H1 (cell line): Measurements from ENCODE around the gene GINS3. TPM values are rescaled to one million over a fixed set of nuclear protein-coding genes. Genes with fewer than 3 reads are reported as not detected.

Experiments used
- CTCF ChIA-PET: fragments of 300-600 bp; sonication (Branson Sonifier 250); formaldehyde crosslinking; loops from one replicate; lab custom pipeline; 2021; ENCODE audit not compliant: partially characterized antibody; lab: Charles Lee
- POLR2A ChIA-PET: fragments of 300-600 bp; sonication (Branson Sonifier 250); formaldehyde crosslinking; loops from one replicate; lab custom pipeline; 2021; ENCODE audit warnings: inconsistent platforms; ENCODE audit not compliant: partially characterized antibody; lab: Charles Lee
- DNase-seq, 2 experiments: peaks; one replicate each; pipeline versions ENCODE4 v3.0.0 to v3.0.0-alpha.2; 2010 to 2022; ENCODE audit warnings: low spot score in 2 of 2, low read depth in 1 of 2, mixed read lengths in 1 of 2
- FAIRE-seq: peaks from 2 replicates; lab custom pipeline; 2011; peaks lifted over from hg19 to GRCh38; lab: Jason Lieb, UNC
- H2AFZ ChIP-seq: 2 replicates; pipeline ENCODE4 v1.8.1; 2012; ENCODE audit warnings: low read length, inconsistent platforms
- H2AK5ac ChIP-seq: 2 replicates; pipeline ENCODE4 v1.6.1; 2013; ENCODE audit warnings: low read depth, low read length
- H2BK120ac ChIP-seq: replicated peaks from 2 replicates; pipeline ENCODE3; 2013; ENCODE audit warnings: low read depth, low read length, inconsistent platforms
- H2BK12ac ChIP-seq: 2 replicates; pipeline ENCODE4 v1.6.1; 2013; ENCODE audit warnings: low read depth, low read length
- H2BK15ac ChIP-seq: 2 replicates; pipeline ENCODE4 v1.6.1; 2013; ENCODE audit warnings: low read length
- H2BK20ac ChIP-seq: 2 replicates; pipeline ENCODE4 v1.6.1; 2013; ENCODE audit warnings: low read length
- H2BK5ac ChIP-seq: 2 replicates; pipeline ENCODE4 v1.6.1; 2013; ENCODE audit warnings: low read depth, low read length
- H3K14ac ChIP-seq: 2 replicates; pipeline ENCODE4 v1.6.1; 2013; ENCODE audit warnings: inconsistent platforms; ENCODE audit not compliant: insufficient read length
- H3K18ac ChIP-seq: 2 replicates; pipeline ENCODE4 v1.6.1; 2013; ENCODE audit warnings: low read length; ENCODE audit errors: extremely low read depth
- H3K23ac ChIP-seq: 2 replicates; pipeline ENCODE4 v1.6.1; 2013; ENCODE audit warnings: inconsistent platforms; ENCODE audit not compliant: insufficient read length
- H3K23me2 ChIP-seq: 2 replicates; pipeline ENCODE4 v1.6.1; 2013; ENCODE audit warnings: low read depth, low read length
- H3K27ac ChIP-seq: 2 replicates; pipeline ENCODE4 v1.6.1; 2011; ENCODE audit warnings: low read depth, low read length, inconsistent platforms
- H3K27me3 ChIP-seq, 4 experiments: replicated peaks in 1 of 4; 1 replicate in 1 of 4; 2 replicates in 3 of 4; pipeline versions ENCODE4 v1.6.1 to v1.8.1; 2011 to 2013; ENCODE audit warnings: low read length in 3 of 4, mild to moderate bottlenecking in 3 of 4, inconsistent platforms in 2 of 4, mixed read lengths in 2 of 4, moderate library complexity in 1 of 4; ENCODE audit not compliant: control insufficient read depth in 3 of 4, insufficient read depth in 3 of 4; ENCODE audit errors: extremely low read depth in 1 of 4
- H3K36me3 ChIP-seq, 4 experiments: 2 replicates each; pipeline versions ENCODE4 v1.6.1 to v1.8.1; 2011 to 2013; ENCODE audit warnings: mild to moderate bottlenecking in 4 of 4, low read length in 3 of 4, moderate library complexity in 2 of 4, control low read depth in 1 of 4, inconsistent platforms in 1 of 4; ENCODE audit not compliant: insufficient read depth in 4 of 4, control insufficient read depth in 2 of 4
- H3K4ac ChIP-seq: replicated peaks from 2 replicates; pipeline ENCODE3; 2013; ENCODE audit warnings: low read length, low read depth, mixed read lengths, inconsistent platforms; ENCODE audit not compliant: insufficient read length
- H3K4me1 ChIP-seq, 4 experiments: replicated peaks in 1 of 4; 1 replicate in 1 of 4; 2 replicates in 3 of 4; pipeline versions ENCODE4 v1.6.1 to v1.8.1; 2011 to 2013; ENCODE audit warnings: low read length in 3 of 4, inconsistent platforms in 2 of 4, mixed read lengths in 1 of 4; ENCODE audit not compliant: insufficient read depth in 4 of 4, control insufficient read depth in 3 of 4
- H3K4me2 ChIP-seq, 2 experiments: 2 replicates each; pipeline versions ENCODE4 v1.6.1 to v1.8.1; 2011 to 2013; ENCODE audit warnings: low read depth in 2 of 2, low read length in 2 of 2, control low read depth in 1 of 2, inconsistent platforms in 1 of 2, mild to moderate bottlenecking in 1 of 2; ENCODE audit not compliant: insufficient read depth in 1 of 2
- H3K4me3 ChIP-seq, 4 experiments: fragments of 200-600, 300-600 bp in 1 of 4; sonication (generic), shearing (Covaris generic), sonication (Bioruptor Twin) in 1 of 4; 2 replicates each; pipeline versions ENCODE4 v1.5.1 to v1.8.1; 2011 to 2016; ENCODE audit warnings: low read length in 4 of 4, low read depth in 3 of 4, control low read depth in 2 of 4, inconsistent platforms in 2 of 4, mild to moderate bottlenecking in 2 of 4, mixed read lengths in 1 of 4, moderate library complexity in 1 of 4; ENCODE audit not compliant: insufficient read depth in 2 of 4; ENCODE audit errors: extremely low read depth in 1 of 4
- H3K56ac ChIP-seq: replicated peaks from 2 replicates; pipeline ENCODE3; 2013; ENCODE audit warnings: low read depth, mild to moderate bottlenecking, mixed read lengths, low read length, inconsistent platforms; ENCODE audit not compliant: insufficient read length
- H3K79me1 ChIP-seq: 2 replicates; pipeline ENCODE4 v1.6.1; 2013; ENCODE audit warnings: low read depth, low read length, control low read depth
- H3K79me2 ChIP-seq, 2 experiments: 2 replicates each; pipeline versions ENCODE4 v1.6.1 to v1.8.1; 2012 to 2013; ENCODE audit warnings: low read length in 2 of 2, mild to moderate bottlenecking in 2 of 2, inconsistent platforms in 1 of 2; ENCODE audit not compliant: insufficient read depth in 2 of 2, control insufficient read depth in 1 of 2
- H3K9ac ChIP-seq, 4 experiments: replicated peaks in 1 of 4; 1 replicate in 1 of 4; 2 replicates in 3 of 4; pipeline versions ENCODE4 v1.6.1 to v1.8.1; 2011 to 2013; ENCODE audit warnings: low read depth in 3 of 4, low read length in 3 of 4, control low read depth in 2 of 4, mild to moderate bottlenecking in 2 of 4, moderate library complexity in 2 of 4, inconsistent platforms in 1 of 4; ENCODE audit errors: extremely low read depth in 1 of 4
- H3K9me3 ChIP-seq, 2 experiments: 2 replicates each; pipeline versions ENCODE4 v1.6.1 to v1.8.1; 2012 to 2013; ENCODE audit warnings: mild to moderate bottlenecking in 2 of 2, moderate library complexity in 2 of 2, control low read depth in 1 of 2, inconsistent platforms in 1 of 2, low read depth in 1 of 2, low read length in 1 of 2, mixed read lengths in 1 of 2; ENCODE audit not compliant: insufficient read depth in 2 of 2
- H4K20me1 ChIP-seq, 2 experiments: replicated peaks in 1 of 2; 2 replicates each; pipeline versions ENCODE3 to v1.8.1; 2011 to 2013; ENCODE audit warnings: inconsistent platforms in 2 of 2, low read length in 2 of 2, mild to moderate bottlenecking in 1 of 2; ENCODE audit not compliant: insufficient read depth in 2 of 2, control insufficient read depth in 1 of 2
- H4K5ac ChIP-seq: 2 replicates; pipeline ENCODE4 v1.6.1; 2013; ENCODE audit warnings: low read length, low read depth, mixed read lengths, inconsistent platforms; ENCODE audit not compliant: insufficient read length
- H4K8ac ChIP-seq: 2 replicates; pipeline ENCODE4 v1.8.0; 2013; ENCODE audit warnings: mild to moderate bottlenecking, moderate library complexity, low read length, inconsistent platforms; ENCODE audit not compliant: insufficient read depth; ENCODE audit errors: extremely low read depth
- H4K91ac ChIP-seq: replicated peaks from 2 replicates; pipeline ENCODE3; 2013; ENCODE audit warnings: low read length, mixed read lengths, inconsistent platforms; ENCODE audit not compliant: insufficient read length
- BACH1 ChIP-seq: IDR thresholded peaks from 2 replicates; pipeline ENCODE4 v1.6.1; 2012; ENCODE audit warnings: low read length, improper control_type of control experiment
- GABPA ChIP-seq: IDR thresholded peaks from 2 replicates; pipeline ENCODE4 v1.6.1; 2011; ENCODE audit warnings: mild to moderate bottlenecking, low read length, moderate library complexity, borderline replicate concordance; ENCODE audit not compliant: insufficient read depth
- RNF2 ChIP-seq: fragments of 200-900, 300-1000 bp; sonication (generic); IDR thresholded peaks from 2 replicates; pipeline ENCODE4 v1.7.1; 2016; ENCODE audit warnings: borderline replicate concordance, low read depth, mild to moderate bottlenecking, antibody characterized with exemption, low read length; ENCODE audit not compliant: poor library complexity, severe bottlenecking; ENCODE audit errors: missing control alignments
- SIRT6 ChIP-seq: IDR thresholded peaks from one replicate; pipeline ENCODE4 v1.7.1; 2012; ENCODE audit warnings: low read length, inconsistent platforms
- SRF ChIP-seq: IDR thresholded peaks from 2 replicates; pipeline ENCODE4 v1.6.1; 2011; ENCODE audit warnings: mild to moderate bottlenecking, low read depth, low read length, moderate library complexity
- TCF12 ChIP-seq: IDR thresholded peaks from 2 replicates; pipeline ENCODE4 v1.6.1; 2011; ENCODE audit warnings: low read depth, mild to moderate bottlenecking, low read length
- WGBS, 2 experiments: shearing (Covaris generic) in 1 of 2; methylation state at CpG; one replicate each; pipeline versions ENCODE4 v1.1.6 to v1.1.7; 2013 to 2015; ENCODE audit warnings: low lambda C conversion rate in 2 of 2, mixed read lengths in 2 of 2, inconsistent platforms in 1 of 2, low coverage in 1 of 2, missing lambda C conversion rate in 1 of 2; ENCODE audit not compliant: insufficient replicate concordance in 2 of 2, insufficient coverage in 1 of 2, insufficient read length in 1 of 2; ENCODE audit errors: extremely low coverage in 1 of 2, missing lambda C conversion rate in 1 of 2; 5-methylcytosine and 5-hydroxymethylcytosine counted together
- long read RNA-seq, 2 experiments: library from RNA in 1 of 2; library from capped mRNA in 1 of 2; stranded (forward); transcript quantifications; one replicate each; pipeline ENCODE4 v2.0.0, GENCODE V29; 2021; ENCODE audit warnings: inconsistent platforms in 1 of 2
- polyA minus RNA-seq, 3 experiments: library from RNA; depleted of rRNA, polyadenylated mRNA; stranded (reverse); fragments of >200 nt; gene quantifications; 1 replicate in 2 of 3; 2 replicates in 1 of 3; pipeline ENCODE4 v1.2.3, GENCODE V29; 2011
- polyA plus RNA-seq, 7 experiments: library from polyadenylated mRNA; depleted of rRNA in 3 of 7; stranded (reverse) in 5 of 7; unstranded in 2 of 7; fragments of >200 nt in 5 of 7; fragments of 200-250 nt in 2 of 7; gene quantifications; 1 replicate in 5 of 7; 2 replicates in 1 of 7; 4 replicates in 1 of 7; pipeline versions ENCODE4 v1.2.1 to v1.2.3, GENCODE V29; 2011 to 2013; ENCODE audit warnings: missing spikeins in 2 of 7, mixed read lengths in 2 of 7
- total RNA-seq: library from RNA; stranded (reverse); fragmentation: NEBNext Ultra II Directional; extraction: Animal tissue kit (Norgen Biotek cat#: 25700); gene quantifications from 2 replicates; pipeline ENCODE4 v1.2.1, GENCODE V29; 2021

GINS3 gene
- total RNA-seq, result 13.4 and 15.4 TPM in 2 replicates
- polyA plus RNA-seq (2011; rRNA removed), result 9.5 and 12.9 TPM in 2 replicates
- 11.2 TPM for polyA plus RNA-seq (2011; cell fraction: cytosol; rRNA removed)
- polyA plus RNA-seq (2011; cell fraction: nucleus; rRNA removed), result 9.1 TPM
- 11.9 to 14.8 TPM (median 12.8 TPM) in 4 replicates for polyA plus RNA-seq (2012, experiment 1 of 2)
- polyA plus RNA-seq (2012, experiment 2 of 2), result 8.1 TPM
- 12.8 TPM for polyA plus RNA-seq (2013, experiment 1 of 2)
- 12.1 TPM for polyA plus RNA-seq (2013, experiment 2 of 2)
- polyA minus RNA-seq (2011; rRNA and poly(A)+ RNA removed), result 13.4 and 20.0 TPM in 2 replicates
- polyA minus RNA-seq (2011; cell fraction: cytosol; rRNA and poly(A)+ RNA removed), result 7.5 TPM
- 7.6 TPM for polyA minus RNA-seq (2011; cell fraction: nucleus; rRNA and poly(A)+ RNA removed)
- long read RNA-seq, experiment 1, transcript GINS3-206 (1 exons, 3,202 nt), result major isoform, 8 of 15 reads
- long read RNA-seq, experiment 1, partial matches to known transcripts, result 0 of 15 reads
- long read RNA-seq, experiment 1, other reads (novel, unspliced or antisense), result 5 of 15 reads
- long read RNA-seq, experiment 2, transcript GINS3-201 (3 exons, 2,274 nt), result major isoform, 6 of 8 reads
- long read RNA-seq, experiment 2, partial matches to known transcripts, result 0 of 8 reads
- long read RNA-seq, experiment 2, other reads (novel, unspliced or antisense), result 1 of 8 reads

DNA sequence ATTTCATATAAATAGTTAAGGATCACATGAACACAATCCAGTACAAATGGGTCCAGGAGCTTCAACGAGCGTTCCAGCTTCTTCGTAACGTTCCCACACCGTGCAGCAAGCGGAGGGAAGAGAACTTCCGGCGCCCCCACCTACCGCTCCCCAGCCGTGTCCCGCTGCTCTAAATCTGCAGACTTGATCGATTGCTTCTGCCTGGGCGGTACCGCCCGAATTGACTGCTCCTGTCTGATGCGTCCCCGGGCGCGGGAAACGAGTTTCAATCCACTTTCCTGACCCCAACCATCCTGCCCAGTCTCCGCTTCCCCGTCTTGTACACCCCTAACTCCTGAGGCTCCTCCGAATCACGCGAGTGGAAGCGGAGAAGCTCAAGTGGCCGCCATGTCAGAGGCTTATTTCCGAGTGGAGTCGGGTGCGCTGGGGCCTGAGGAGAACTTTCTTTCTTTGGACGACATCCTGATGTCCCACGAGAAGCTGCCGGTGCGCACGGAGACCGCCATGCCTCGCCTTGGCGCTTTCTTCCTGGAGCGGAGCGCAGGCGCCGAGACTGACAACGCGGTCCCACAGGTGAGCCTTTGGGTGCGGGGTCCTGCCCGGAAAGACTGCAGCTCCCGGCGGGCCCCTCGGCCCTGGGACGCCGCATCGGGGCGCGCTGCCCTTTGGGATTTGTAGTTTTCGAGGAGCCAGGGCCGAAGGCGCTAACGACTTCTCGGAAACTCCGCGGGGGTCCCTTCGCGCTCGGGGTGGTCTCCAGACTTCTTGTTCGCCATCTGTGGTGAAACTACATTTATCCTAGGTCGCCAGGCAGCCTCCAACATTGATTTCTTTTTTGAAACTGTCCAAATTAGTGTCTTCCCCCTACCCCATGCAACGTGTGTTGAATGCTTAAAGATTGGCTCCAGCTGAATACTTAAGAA, at the start of gene GINS3:
Gene GINS3, plus strand, starts transcription at position 257 of the 923 bp plus-strand sequence. Its CDS starts 131 bp downstream, at position 388.
- Histone ChIP-seq H2AK5ac (no peak within 1 kb of the TSS), H4K5ac (peak within 1 kb of the TSS; percentile 85), H3K27me3 (peaks cover 0 to 11% (median 6%) of the 10 kb centered on the region in 4 experiments; a peak in 5 of 7 replicates), H3K56ac (peak within 1 kb of the TSS; percentile 73), H3K4me1 (peaks cover 0 to 3% (median 0%) of the 10 kb centered on the region in 4 experiments; a peak in 2 of 7 replicates), H3K18ac (peak within 1 kb of the TSS; percentile 98), H3K79me1 (no peaks in the 10 kb centered on the region), H3K4me3 (peak within 1 kb of the TSS; percentile 83 to 100 (median 99)), H3K14ac (no peak within 1 kb of the TSS), H2BK5ac (peak within 1 kb of the TSS; percentile 93), H4K8ac (peak within 1 kb of the TSS; percentile 98; the same call in 1 of the 2 replicates), H2BK12ac (peak within 1 kb of the TSS; percentile 68; the same call in 1 of the 2 replicates), H2BK120ac (no peak within 1 kb of the TSS), H3K9me3 (peaks cover 0 to 8% of the 10 kb centered on the region in 2 experiments; a peak in 1 of 4 replicates), H4K20me1 (no peaks in the 10 kb centered on the region), H3K9ac (peak within 1 kb of the TSS; percentile 83 to 97 (median 94)), H4K91ac (peak within 1 kb of the TSS; percentile 94), H3K79me2 (peaks cover 0 to 9% of the 10 kb centered on the region in 2 experiments; a peak in 2 of 4 replicates), H3K4ac (no peak within 1 kb of the TSS), H3K27ac (peak within 1 kb of the TSS; percentile 87), H3K36me3 (peaks cover 0 to 3% (median 0%) of the 10 kb centered on the region in 4 experiments; a peak in 2 of 8 replicates), H3K23me2 (peaks cover 2% of the 10 kb centered on the region; the same call in 1 of the 2 replicates), H2BK20ac (no peak within 1 kb of the TSS; the same call in 1 of the 2 replicates), H3K4me2 (peak within 1 kb of the TSS; percentile 70 to 83), H2BK15ac (peak within 1 kb of the TSS; percentile 88; the same call in 1 of the 2 replicates), H2AFZ (peak within 1 kb of the TSS; percentile 100), H3K23ac (no peak within 1 kb of the TSS)
- ChIA-PET POLR2A (interaction anchor here (0.6 to 2.9 kb wide), 14 partner anchors 9 to 245 kb away, joined by 3 to 9 read pairs (median 3); no protein-coding TSS in a partner anchor), CTCF (interaction anchor here (0.9 to 1.8 kb wide), 5 partner anchors 9 to 105 kb away, joined by 3 to 5 read pairs (median 3); no protein-coding TSS in a partner anchor)
- WGBS, 2 experiments, result 2% methylated on average over 67 of the region's 67 CpGs; no CpG with 5 or more reads in 1 of the 2 experiments
- FAIRE-seq (no peak), DNase-seq (peak; percentile 58 to 91)
- TF ChIP-seq RNF2 (no peak), BACH1 (no peak), SIRT6 (no peak), GABPA (peak; percentile 56; the same call in 1 of the 2 replicates), TCF12 (no peak), SRF (peak; percentile 96)
